Erythroblast (primary cell): ENCODE measurements around the gene TOR3A.

ENCODE experiments used
- GATA1 ChIP-seq: IDR thresholded peaks from 2 replicates; pipeline ENCODE4 v1.6.1; 2011; ENCODE audit warnings: low read depth, mild to moderate bottlenecking, control low read depth, low read length, moderate library complexity
- POLR2A ChIP-seq: IDR thresholded peaks from 2 replicates; pipeline ENCODE4 v1.6.1; 2011; ENCODE audit warnings: mild to moderate bottlenecking, low read length

DNA sequence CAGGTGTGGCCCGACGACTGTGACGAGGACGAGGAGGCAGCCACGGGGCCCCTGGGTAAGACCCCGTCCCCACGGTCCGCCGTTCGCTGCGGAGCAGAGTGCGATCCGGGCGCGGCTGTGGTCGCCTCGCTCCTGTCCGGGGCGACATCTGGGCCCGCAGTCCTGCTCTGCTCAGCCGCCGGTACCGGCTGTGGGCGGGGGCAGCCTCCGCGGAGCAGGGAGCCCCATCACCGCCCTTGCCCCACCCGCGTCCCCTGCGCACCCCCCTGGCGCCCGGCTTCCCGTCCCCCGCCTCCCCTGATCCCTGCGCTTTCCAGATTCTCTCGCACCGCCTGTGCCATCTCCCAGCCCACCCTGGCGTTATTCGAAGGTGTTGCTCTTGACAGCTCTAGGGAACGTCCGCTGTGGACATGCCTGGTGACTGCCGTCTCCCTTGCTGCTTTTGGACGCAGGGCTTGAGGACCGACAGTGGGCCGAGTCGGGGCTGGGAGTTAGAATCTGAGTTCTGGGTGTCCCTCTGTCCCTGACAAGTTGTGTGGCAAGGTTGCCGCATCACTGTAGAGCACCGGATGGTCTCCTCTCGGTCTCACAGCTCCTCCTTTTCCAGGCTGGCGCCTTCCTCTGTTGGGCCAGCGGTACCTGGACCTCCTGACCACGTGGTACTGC is 596 bp downstream of the TOR3A start:
- no peak for TF ChIP-seq POLR2A
- no peak for TF ChIP-seq GATA1
